G401.6 (cell line): ENCODE results near the gene PTER.

Source experiments
- FAIRE-seq: peaks from 2 replicates; lab custom pipeline; 2012; peaks lifted over from hg19 to GRCh38; lab: Jason Lieb, UNC

Gene PTER

DNA sequence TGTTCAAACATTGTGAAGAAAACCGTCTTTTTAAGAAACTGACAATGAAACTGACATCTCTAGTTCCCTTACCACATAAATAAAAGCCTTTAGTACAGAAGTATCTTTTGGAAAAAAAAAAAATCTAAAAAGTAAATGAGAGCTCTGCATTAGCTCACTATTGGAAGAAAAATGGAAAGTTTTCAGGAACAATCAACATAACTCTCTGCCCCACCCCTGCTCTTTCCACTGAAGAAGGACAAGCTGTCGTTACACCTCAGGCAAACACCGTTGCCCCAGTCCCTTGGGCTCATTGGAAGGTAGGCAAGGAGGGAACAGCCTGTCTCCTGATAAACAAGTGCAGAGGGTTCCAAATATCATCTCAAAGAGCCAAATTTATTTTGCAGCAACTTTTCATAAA lies 107.3 kb downstream of the PTER start:
- no peak for FAIRE-seq

DNA sequence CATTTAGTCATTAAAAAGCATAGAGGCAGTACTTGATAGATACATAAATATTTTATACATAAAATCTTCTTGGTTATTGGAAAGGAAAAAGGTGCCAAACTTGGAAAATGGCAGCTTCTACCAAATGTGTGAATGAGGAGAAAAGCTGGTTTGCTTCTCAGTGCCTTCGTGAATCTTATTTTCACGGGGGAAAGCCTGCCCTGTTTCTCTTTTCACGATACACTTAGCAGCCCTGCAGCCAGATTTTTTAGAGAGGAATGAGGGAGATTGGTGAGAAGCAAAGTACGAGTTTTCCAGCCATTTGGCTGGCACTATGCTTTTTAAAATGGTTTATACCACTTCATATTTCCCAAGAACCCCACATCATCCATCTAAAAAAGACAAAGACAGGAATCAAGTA lies 107.8 kb downstream of the PTER start:
- FAIRE-seq, result no peak

DNA sequence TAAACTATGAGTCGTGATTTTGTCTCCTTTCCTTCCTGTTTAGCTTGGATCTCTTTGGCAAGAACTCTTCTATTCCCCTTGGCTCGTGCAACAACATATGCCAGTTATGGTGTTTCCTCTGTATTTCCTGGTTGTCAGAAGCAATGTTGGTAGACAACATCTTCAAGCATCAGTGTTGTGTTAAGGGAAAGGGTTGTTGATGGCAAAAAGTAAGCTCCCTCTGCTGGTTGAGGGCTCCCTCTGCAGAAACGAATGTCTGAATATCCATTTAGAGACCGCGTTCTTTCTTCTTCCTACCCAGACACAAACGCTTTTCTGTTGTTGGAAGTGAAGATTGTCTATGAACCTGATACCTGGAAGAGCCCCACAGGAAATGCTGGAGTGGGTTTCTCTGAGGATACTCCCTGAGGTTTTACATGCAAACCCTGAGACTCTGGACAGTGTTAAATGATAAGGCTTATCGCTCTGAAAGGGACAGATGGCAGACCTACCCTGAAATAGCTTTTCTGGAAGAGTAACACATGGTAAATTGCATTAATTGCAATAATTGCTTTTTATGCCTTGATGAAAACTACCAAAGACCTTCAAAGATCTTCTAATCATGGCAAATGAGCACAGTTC lies 108.4 kb downstream of the PTER start:
- no peak for FAIRE-seq

DNA sequence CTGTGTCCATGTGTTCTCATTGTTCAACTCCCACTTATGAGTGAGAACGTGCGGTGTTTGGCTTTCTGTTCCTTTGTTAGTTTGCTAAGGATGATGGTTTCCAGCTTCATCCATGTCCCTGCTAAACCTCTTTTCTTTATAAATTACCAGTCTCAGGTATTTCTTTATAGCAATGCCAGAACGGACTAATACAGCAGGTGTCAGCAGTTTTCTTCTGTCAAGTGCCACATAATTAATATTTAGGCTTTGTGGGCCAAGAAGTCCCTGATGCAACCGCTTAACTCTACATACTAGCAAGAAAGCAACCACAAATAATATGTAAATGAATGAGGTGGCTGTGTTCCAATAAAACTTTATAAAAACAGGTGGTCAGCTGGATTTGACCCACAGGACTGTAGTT lies 111.2 kb downstream of the PTER start:
- no peak for FAIRE-seq

DNA sequence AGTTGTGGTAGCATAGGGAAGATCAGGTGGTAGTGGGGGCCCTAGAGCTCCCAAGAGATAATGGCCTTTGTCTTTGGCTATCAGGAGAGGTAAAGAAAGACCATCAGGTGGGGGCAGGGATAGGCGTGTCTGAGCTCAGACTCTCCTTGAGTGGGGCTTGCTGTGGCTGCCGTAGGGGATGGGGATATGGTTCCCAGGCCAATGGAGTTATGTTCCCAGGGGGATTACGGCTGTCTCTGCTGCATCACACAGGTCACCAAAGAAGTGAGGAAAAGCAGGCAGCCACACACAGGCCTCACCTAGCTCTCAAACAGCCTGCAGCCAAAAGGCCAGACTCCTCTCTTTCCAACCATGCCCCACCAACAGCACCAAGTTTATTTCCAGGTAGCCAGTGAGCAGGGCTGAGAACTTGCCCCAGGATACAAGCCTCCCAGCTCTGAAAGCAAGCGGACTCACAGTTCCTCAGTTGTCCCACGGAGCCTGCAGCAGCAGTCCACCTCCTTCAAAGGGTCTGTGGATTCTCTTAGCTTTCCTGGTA lies 122.5 kb downstream of the PTER start:
- FAIRE-seq, result no peak

DNA sequence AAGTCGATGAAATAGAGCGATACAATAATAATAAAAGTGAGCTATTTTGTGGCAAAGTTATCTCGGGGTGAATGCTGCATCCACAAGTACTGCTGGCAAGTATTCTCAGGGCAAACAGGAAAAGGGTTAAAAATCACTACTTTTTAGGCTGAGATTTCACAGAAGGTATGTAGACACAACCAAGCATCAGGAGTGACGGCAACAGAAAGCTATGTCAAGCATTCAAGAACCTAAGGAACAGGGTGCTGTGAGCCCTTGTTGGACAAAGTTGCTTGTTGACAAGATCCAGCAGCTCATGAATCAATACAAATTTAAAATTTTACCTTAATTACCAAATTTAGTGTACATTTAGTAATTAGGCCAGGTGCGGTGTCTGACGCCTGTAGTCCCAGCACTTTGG lies 126.1 kb downstream of the PTER start:
- FAIRE-seq, result no peak
